Thoracic aorta (tissue), 2 donors: ENCODE measurements around the gene PCBP2. TPM values are rescaled to one million over a fixed set of nuclear protein-coding genes. Genes with fewer than 3 reads are reported as not detected.

Experiments used
- ATAC-seq: fragments of 150-250 bp; one replicate; pipeline ENCODE4 v1.8.0; 2017; ENCODE audit warnings: low read depth; ENCODE audit not compliant: insufficient number of reproducible peaks, low FRiP score
- DNase-seq: peaks from one replicate; pipeline ENCODE4 v3.0.0-alpha.2; 2020; ENCODE audit warnings: low spot score
- H3K27ac ChIP-seq, 2 donors: fragments of 200-600 bp; sonication (generic); 1 replicate in 1 of 2; 2 replicates in 1 of 2; pipeline ENCODE4 v1.5.1; 2016; ENCODE audit warnings: mild to moderate bottlenecking in 2 of 2, moderate library complexity in 2 of 2
- H3K27me3 ChIP-seq: fragments of 200-600 bp; sonication (generic); replicated peaks from 2 replicates; pipeline ENCODE4 v1.6.0; 2016; ENCODE audit warnings: mild to moderate bottlenecking; ENCODE audit not compliant: insufficient read depth
- H3K36me3 ChIP-seq: fragments of 200-600 bp; sonication (generic); one replicate; pipeline ENCODE4 v1.5.1; 2016
- H3K4me1 ChIP-seq, 2 donors: fragments of 200-600 bp; sonication (generic); 1 replicate in 1 of 2; 2 replicates in 1 of 2; pipeline versions ENCODE4 v1.5.1 to v1.6.0; 2016; ENCODE audit warnings: low read depth in 2 of 2, mild to moderate bottlenecking in 1 of 2; ENCODE audit not compliant: control insufficient read depth in 1 of 2
- H3K4me3 ChIP-seq: fragments of 200-600 bp; sonication (generic); 2 replicates; pipeline ENCODE4 v1.5.1; 2016; ENCODE audit warnings: mild to moderate bottlenecking
- H3K9me3 ChIP-seq: fragments of 200-600 bp; sonication (generic); 2 replicates; pipeline ENCODE4 v1.5.1; 2016
- total RNA-seq, 2 donors: library from RNA; depleted of rRNA; stranded (reverse); fragments of >200 nt; gene quantifications; one replicate each; pipeline versions ENCODE4 v1.1.0 to v1.2.3, GENCODE V29; 2016
- TF ChIP-seq, protein P1 (sequence below): fragments of 200-600 bp; sonication (generic); IDR thresholded peaks from one replicate; pipeline ENCODE4 v1.5.1; 2019; ENCODE audit warnings: antibody characterized with exemption

PCBP2 gene
- total RNA-seq, 2 donors from 2014 or later: 326 to 466 TPM

DNA sequence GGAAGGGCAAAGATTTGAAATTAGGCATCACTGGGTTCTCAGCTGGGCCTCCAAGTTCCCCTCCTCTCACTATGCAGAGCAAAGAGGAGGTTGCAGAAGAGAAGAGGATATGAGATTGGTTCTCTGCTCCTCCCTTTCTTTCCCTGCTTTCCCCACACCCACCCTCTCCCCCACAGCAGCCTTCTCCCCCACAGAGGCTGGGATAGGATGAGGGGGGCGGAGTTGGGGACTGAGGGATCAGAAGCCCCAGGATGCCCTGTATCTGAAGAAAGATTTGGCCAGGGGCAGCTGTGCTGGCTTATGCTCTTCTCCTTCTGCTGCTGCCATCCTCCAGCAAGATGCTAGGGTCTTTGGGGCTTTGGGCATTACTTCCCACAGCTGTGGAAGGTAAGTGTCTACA, 28.3 kb upstream of the PCBP2 start, which contains the start of gene AMHR2:
Gene AMHR2 (plus strand): TSS at position 259 of the 400 bp plus-strand sequence. CDS start 80 bp downstream, at position 339.
- Histone ChIP-seq H3K36me3 (no peaks in the 10 kb centered on the region), H3K4me1 (peaks cover 0 to 5% of the 10 kb centered on the region in 2 donors), H3K27me3 (no peaks in the 10 kb centered on the region), H3K27ac (no peak within 1 kb of the TSS), H3K9me3 (no peaks in the 10 kb centered on the region), H3K4me3 (no peak within 1 kb of the TSS)
- no peak for DNase-seq
- TF ChIP-seq, protein P1, sequence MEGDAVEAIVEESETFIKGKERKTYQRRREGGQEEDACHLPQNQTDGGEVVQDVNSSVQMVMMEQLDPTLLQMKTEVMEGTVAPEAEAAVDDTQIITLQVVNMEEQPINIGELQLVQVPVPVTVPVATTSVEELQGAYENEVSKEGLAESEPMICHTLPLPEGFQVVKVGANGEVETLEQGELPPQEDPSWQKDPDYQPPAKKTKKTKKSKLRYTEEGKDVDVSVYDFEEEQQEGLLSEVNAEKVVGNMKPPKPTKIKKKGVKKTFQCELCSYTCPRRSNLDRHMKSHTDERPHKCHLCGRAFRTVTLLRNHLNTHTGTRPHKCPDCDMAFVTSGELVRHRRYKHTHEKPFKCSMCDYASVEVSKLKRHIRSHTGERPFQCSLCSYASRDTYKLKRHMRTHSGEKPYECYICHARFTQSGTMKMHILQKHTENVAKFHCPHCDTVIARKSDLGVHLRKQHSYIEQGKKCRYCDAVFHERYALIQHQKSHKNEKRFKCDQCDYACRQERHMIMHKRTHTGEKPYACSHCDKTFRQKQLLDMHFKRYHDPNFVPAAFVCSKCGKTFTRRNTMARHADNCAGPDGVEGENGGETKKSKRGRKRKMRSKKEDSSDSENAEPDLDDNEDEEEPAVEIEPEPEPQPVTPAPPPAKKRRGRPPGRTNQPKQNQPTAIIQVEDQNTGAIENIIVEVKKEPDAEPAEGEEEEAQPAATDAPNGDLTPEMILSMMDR: no peak
- ATAC-seq: no peak

DNA sequence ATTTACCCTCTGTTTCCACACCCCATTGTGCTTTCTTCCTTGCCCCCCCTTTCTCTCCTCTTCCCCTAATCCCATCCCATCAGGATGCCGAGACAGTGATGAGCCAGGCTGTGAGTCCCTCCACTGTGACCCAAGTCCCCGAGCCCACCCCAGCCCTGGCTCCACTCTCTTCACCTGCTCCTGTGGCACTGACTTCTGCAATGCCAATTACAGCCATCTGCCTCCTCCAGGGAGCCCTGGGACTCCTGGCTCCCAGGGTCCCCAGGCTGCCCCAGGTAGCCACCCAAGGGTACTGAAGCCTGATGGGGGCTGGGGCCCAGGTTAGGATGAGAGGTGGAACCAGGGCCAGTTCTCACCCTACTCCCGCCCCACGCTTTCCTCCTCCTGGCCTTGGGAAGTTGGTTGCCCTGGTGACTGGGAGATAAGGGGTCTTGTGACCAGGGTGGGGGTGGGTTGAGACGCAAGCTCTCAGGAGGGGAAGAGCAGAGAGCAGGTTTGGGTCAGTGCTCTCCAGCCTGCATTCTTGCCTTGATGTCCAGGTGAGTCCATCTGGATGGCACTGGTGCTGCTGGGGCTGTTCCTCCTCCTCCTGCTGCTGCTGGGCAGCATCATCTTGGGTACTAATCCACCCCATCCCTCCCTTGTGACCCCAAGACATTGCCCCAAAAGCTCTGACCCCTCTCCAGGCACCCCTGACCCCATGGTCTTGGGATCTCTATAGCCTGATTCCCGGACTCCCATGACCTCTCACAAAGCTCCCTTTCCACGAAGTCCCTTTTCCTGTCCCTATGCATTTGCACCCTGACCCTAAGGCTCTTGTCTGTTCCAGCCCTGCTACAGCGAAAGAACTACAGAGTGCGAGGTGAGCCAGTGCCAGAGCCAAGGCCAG, 27.0 kb upstream of the PCBP2 start:
- no peaks in the 10 kb centered on the region for H3K36me3 ChIP-seq
- DNase-seq (no peak), ATAC-seq (no peak)
- peaks cover 0 to 5% of the 10 kb centered on the region in 2 donors for H3K4me1 ChIP-seq
- TF ChIP-seq, protein P1: no peak
- no peak overlapping the region for H3K27ac ChIP-seq
- no peaks in the 10 kb centered on the region for H3K27me3 ChIP-seq
- no peaks in the 10 kb centered on the region for H3K9me3 ChIP-seq
- H3K4me3 ChIP-seq: no peak overlapping the region

DNA sequence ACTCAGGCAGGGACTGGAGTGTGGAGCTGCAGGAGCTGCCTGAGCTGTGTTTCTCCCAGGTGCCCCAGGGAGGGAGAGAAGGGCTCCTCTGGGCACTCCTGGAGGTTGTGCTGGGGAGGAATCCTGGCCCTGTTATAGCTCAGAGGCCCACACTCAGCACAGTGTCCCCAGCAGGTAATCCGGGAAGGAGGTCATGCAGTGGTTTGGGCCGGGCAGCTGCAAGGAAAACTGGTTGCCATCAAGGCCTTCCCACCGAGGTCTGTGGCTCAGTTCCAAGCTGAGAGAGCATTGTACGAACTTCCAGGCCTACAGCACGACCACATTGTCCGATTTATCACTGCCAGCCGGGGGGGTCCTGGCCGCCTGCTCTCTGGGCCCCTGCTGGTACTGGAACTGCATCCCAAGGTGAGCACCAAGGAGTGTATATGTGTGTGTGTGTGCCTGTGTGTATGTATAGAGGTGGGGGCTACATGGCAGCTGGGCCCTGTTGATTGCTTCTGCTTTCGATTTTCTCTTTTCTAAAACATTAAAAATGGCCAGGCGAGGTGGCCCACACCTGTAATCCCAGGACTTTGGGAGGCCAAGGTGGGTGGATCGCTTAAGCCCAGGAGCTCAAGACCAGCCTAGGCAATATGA, 26.3 kb upstream of the PCBP2 start:
- no peaks in the 10 kb centered on the region for H3K36me3 ChIP-seq

DNA sequence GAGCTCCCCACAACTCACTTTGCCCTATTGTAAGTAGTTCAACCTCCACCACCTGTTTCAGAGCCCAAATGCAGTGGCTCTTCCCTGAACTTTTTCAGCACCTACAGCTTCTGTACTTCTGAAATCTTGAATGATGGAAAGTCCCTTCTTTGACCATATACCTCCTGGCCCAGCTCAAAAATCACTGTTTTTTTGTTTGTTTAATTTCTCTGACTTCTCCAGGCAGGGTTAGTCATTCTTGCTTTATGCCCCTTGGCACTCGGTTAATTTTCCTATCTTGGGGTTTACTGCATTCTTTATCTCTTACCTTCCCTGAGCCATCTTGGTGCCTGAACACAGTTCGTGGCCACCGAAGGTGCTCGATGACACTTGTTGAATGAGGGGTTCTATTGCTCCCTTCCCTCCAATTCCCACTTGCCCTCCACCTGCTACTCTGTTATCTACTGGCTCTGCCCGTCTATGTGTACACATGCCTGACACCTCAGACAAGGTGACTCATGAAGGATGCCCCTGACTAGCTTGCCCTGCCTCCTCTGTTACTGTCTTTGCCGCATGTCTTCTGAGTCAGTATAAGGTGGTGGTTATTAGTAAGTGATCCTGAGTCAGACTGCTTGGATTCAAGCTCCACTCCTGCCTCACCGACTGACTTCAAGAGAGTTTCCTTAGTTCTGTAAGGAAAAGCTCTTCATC, 23.9 kb upstream of the PCBP2 start:
- DNase-seq: no peak
- no peaks in the 10 kb centered on the region for H3K4me1 ChIP-seq
- H3K27ac ChIP-seq: no peak overlapping the region
- ATAC-seq: no peak
- TF ChIP-seq, protein P1: no peak
- no peaks in the 10 kb centered on the region for H3K27me3 ChIP-seq
- H3K36me3 ChIP-seq: no peaks in the 10 kb centered on the region
- H3K9me3 ChIP-seq: no peaks in the 10 kb centered on the region
- H3K4me3 ChIP-seq: no peak overlapping the region

More for the DNA sequence above, 26.3 kb upstream of the PCBP2 start:
- DNase-seq (no peak), ATAC-seq (no peak)
- TF ChIP-seq, protein P1: no peak
- no peak overlapping the region for H3K4me3 ChIP-seq
- H3K27me3 ChIP-seq: no peaks in the 10 kb centered on the region
- no peaks in the 10 kb centered on the region for H3K9me3 ChIP-seq
- peaks cover 0 to 5% of the 10 kb centered on the region in 2 donors for H3K4me1 ChIP-seq
- no peak overlapping the region for H3K27ac ChIP-seq

DNA sequence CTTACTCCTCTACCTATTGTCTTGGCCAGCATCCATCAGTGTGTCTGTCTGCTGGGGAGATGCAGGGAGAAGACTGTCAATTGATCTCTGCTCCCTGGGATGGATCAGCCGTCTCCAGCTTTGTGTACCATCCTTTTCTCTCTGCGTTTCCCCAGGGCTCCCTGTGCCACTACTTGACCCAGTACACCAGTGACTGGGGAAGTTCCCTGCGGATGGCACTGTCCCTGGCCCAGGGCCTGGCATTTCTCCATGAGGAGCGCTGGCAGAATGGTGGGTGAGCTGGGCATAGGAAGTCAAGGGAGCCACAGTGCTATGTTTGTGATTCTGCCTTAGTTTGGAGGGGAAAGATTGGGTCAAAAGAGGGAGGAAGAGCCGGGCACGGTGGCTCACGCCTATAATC, 23.2 kb upstream of the PCBP2 start:
- Histone ChIP-seq H3K36me3 (no peaks in the 10 kb centered on the region), H3K4me1 (no peaks in the 10 kb centered on the region), H3K4me3 (no peak overlapping the region), H3K27ac (no peak overlapping the region), H3K27me3 (no peaks in the 10 kb centered on the region), H3K9me3 (no peaks in the 10 kb centered on the region)
- ATAC-seq: no peak
- no peak for DNase-seq
- TF ChIP-seq, protein P1: no peak
